ENCODE data around the gene ZNF248. TPM values are rescaled to one million over a fixed set of nuclear protein-coding genes. Genes with fewer than 3 reads are reported as not detected.

The ZNF248 gene
- total RNA-seq, 1 donor from 2014 or later: 14.3 TPM

DNA sequence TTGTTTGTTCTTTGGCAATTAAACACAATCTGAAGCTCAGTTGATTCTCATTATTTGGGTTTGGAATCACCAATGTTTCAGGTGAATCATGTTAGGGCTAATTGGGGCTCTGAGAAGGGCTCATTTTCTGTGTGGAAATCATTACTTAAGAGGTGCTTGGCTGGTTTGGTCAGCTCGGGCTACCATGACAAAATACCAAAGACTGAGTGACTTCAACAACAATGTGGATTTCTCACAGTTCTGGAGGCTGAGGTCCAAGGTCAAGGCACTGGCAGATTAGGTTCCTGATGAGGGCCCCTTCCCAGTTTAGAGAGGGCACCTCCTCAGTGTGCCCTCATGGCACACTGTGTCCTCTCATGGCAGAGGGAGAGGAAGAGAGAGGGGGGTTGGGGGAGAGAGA is 121.3 kb downstream of the ZNF248 start:
- ATAC-seq: no peak
- H3K27me3 ChIP-seq (ENCODE audit: low read depth): no peaks in the 10 kb centered on the region
- DNase-seq: no peak
- intact Hi-C loops (cut with DNase I): no loop called here
- no peaks in the 10 kb centered on the region for H3K9me3 ChIP-seq
- no peak overlapping the region for H3K4me3 ChIP-seq
- no peak overlapping the region for H3K27ac ChIP-seq
- TF ChIP-seq CTCF (IDR thresholded peaks at IDR 0.05): no peak
- H3K4me1 ChIP-seq: no peaks in the 10 kb centered on the region
- H3K36me3 ChIP-seq: no peaks in the 10 kb centered on the region

- H3K4me3 ChIP-seq: no peak overlapping the region
- ATAC-seq (no peak), DNase-seq (no peak)
- no peak overlapping the region for H3K27ac ChIP-seq
- no peak for TF ChIP-seq CTCF (IDR thresholded peaks at IDR 0.05)
- H3K4me1 ChIP-seq: no peaks in the 10 kb centered on the region
- intact Hi-C loops (cut with DNase I): no loop called here
- no peaks in the 10 kb centered on the region for H3K9me3 ChIP-seq
- H3K27me3 ChIP-seq (ENCODE audit: low read depth): no peaks in the 10 kb centered on the region
- no peaks in the 10 kb centered on the region for H3K36me3 ChIP-seq
Measured at GRCh38 chr10:37734971-37735370, 122.4 kb downstream of the ZNF248 start.

Other genes with a start within 250 kb of the ZNF248 start
- 8.8 TPM for gene ZNF25, start 119.0 kb upstream of the ZNF248 start, total RNA-seq
- gene ZNF33A, start 153.1 kb upstream of the ZNF248 start, total RNA-seq: 30.2 TPM
- 16.6 TPM for gene ZNF37A, start 236.7 kb upstream of the ZNF248 start, total RNA-seq

Data from lower lobe of right lung (tissue), 2 donors.